Activated CD8-positive, alpha-beta memory T cell treated with anti-CD3 and anti-CD28 coated beads, Interleukin-2, amount 50 U/mL, for 24 hours (primary cell): ENCODE results near the gene TCP11L2.

Experiments
- DNase-seq: peaks from one replicate; pipeline ENCODE4 v3.0.0-alpha.2; 2020; ENCODE audit errors: extremely low read depth

The TCP11L2 gene

DNA sequence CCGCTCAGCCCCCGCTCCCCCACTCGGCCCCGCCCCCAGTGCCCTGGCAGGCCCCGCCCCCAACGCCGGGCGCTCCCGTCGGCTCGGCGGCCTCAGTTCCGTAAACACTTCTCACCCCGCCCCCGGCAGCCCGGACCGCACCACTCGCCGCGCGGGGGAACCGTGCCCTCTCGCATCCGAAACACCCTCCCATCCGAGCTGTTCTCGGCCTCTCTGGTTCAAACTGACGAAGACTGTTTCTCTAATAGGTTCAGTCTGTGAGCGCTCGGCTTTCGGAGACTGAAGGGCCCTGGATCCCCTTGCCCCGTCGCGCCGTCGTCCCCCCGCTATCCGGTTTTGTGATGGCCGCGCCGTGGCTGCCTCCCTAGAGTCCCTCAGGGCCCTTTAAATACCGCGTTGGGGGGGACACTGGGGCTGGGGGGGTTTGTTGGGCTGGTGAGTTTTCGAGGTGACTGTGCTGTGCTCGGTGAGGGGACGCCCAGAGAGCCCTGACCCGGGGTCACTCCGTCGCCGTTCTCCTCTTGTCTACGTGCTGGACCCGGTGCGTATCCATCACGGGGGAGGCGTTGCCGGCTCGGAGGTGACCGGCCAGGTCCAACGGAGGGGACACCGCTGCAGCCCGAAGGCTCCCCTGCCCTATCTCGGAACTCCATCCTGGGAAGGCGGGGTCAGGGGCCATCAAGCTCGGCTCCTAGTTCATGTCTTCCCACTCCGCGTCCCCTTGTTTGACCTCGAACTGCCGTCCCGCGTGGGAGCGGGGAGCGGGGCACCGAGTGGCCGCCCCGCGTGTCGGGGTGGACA is at the start of gene TCP11L2:
Gene TCP11L2 (plus strand): TSS at position 333 of the 801 bp plus-strand sequence. CDS start 8,343 bp downstream, outside the sequence.
- peak; percentile 62 for DNase-seq

DNA sequence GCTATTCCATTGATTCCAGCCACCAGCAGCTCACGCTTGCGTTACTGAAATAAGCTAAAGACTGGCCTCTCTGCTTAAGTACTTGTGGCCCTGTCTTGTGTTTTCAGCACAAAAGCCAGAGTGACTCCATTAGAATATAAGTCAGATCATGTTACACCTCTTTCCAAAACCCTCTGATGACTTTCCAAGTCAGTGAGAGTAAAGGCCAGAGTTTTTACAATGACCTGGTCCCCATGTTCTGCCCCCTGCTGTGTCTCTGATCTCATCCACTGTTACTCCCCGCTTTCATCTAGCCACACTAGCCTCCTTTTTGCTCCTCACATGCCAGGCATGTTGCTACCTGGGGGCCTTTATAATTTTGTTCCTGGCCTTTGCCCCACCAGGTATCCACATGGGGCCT is 47.8 kb upstream of the TCP11L2 start:
- no peak for DNase-seq

DNA sequence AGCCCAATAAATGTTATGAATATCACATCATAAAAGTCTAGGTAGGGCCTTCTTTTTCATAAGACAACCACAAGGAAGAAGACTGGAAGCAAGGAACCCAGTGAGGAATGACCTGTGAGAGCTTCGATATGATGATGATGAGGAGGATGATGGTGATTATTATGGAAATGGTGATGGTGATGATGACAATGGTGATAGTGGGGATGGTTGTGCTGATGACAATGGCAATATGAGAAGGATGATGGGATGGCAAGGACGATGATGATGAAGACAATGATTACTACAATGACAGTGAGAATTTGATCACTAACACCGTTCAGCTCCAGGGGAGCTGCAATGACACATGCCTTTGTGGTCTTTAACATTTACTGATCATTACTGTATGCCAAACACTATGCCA is 47.0 kb upstream of the TCP11L2 start:
- DNase-seq: no peak

DNA sequence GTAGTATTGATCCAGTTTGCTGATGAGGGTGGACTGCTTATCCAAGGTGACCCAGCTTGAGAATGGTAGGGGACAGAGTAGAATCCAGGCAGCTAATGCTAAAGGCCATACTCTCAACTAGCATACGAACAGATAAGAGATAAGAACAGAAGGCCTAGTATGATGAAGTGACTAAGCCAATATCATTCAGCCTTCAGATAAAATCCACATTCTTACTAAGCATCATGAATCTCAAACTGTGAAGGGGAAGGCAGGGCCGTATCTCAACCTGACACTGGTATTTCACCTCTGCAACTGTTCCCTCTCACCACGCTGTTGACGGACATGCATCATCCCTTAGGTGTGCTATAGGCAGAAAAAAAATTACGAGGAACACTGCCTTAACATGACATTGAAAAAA is 46.6 kb upstream of the TCP11L2 start:
- DNase-seq: no peak

DNA sequence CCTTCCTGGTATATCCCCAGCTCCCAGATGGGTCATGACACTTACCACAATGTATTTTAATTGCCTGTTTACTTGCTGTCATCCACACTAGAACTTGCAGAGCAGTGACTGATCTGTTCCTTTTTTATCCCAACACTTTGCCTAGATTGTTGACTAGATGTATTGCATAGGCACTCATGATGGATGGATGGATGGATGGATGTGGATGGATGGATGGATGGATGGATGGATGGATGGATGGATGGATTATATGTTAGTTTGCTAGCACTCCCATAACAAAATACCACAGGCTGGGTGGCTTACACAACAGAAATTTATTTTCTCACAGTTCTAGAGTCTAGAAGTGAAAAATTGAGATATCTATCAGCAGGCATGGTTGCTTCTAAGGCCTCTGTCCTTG is 46.0 kb upstream of the TCP11L2 start:
- DNase-seq: no peak

DNA sequence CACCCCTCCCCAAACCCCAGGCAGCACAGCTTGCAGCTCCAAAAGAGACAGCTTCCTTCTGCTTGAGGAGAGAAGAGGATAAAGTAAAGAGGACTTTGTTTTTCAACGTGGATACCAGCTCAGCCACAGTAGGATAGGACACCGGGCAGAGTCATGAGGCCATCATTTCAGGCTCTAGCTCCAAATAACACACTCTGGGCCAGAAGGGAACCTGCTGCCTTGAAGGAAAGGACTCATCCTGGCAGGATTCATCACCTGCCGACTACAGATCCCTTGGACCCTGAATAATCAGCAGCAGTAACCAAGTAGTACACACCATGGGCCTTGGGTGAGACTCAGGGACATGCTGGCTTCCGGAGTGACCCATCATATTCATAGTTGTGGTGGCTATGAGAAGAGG is 44.3 kb upstream of the TCP11L2 start:
- no peak for DNase-seq

DNA sequence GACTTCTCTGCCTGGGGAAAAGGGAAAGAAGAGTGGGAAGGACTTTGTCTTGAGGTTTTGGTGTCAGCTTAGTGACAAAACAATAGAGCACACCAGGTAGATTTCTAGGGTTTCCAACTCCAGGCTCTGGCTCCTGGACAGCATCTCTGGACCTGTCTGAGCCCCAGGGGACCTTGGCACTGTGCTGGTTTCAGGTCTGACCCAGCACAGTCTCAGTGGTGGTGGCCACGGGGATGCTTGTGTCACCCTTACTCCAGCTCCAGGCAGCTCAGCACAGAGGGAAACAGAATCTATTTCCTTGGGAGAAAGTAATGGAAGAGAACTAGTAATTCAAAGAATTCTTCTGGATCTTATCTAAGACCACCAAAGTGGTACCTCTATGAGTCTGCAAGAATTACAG is 43.6 kb upstream of the TCP11L2 start:
- DNase-seq: no peak

DNA sequence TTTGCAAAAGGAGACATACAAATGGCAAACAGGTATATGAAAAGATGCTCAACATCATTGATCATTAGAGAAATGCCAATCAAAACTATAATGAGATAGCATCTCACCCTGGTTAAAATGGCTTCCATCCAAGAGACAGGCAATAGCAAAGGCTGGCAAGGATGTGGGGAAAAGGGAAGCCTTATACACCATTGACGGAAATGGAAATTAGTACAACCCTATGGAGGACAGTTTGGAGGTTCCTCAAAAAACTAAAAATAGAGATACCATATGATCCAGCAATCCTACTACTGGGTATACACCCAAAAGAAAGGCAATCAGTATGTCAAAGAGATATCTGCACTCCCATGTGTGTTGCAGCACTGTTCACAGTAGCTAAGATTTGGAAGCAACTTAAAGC is 37.4 kb upstream of the TCP11L2 start:
- DNase-seq: no peak

DNA sequence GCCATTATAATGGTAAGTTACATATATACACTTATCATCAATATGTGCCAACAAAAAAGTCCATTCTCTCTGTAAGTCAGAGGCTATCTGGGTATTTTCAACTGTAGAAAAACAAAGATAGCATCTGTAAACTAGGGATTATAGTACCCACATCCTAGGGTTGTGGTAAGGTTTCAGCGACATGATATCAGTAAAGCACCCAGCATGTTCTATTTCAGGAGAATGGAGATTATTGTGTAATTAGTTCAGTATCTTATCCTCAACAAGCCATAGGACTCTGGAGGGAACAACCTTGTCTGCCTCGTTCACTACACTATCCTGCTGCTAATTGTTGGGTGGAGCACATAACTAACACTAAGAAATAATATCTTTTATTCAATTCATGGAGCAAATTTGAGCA is 35.0 kb upstream of the TCP11L2 start:
- DNase-seq: no peak

DNA sequence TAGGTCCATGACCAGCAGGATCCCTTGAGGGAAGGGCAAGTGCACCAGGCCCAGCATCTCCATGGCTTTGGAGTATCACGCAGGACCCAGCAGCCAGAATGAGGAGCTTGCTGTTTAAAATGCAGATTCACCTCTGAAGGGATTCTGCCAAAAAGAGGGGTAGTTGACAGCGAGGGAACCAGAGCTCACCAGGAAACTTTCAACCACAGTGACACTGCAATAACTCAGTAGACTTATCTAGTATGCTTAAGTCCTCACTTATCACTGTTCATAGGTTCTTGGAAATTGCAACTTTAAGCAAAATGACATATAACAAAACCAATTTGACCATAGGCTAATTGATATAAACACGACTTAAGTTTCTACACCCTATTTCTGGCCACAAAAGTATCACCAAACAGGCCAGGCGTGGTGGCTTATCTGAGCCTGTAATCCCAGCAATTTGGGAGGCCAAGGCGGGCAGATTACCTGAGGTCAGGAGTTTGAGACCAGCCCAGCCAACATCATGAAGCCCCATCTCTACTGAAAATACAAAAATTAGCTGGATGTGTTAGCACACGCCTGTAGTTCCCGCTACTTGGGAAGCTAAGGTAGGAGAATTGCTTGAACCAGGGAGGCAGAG is 33.3 kb upstream of the TCP11L2 start:
- DNase-seq: no peak

DNA sequence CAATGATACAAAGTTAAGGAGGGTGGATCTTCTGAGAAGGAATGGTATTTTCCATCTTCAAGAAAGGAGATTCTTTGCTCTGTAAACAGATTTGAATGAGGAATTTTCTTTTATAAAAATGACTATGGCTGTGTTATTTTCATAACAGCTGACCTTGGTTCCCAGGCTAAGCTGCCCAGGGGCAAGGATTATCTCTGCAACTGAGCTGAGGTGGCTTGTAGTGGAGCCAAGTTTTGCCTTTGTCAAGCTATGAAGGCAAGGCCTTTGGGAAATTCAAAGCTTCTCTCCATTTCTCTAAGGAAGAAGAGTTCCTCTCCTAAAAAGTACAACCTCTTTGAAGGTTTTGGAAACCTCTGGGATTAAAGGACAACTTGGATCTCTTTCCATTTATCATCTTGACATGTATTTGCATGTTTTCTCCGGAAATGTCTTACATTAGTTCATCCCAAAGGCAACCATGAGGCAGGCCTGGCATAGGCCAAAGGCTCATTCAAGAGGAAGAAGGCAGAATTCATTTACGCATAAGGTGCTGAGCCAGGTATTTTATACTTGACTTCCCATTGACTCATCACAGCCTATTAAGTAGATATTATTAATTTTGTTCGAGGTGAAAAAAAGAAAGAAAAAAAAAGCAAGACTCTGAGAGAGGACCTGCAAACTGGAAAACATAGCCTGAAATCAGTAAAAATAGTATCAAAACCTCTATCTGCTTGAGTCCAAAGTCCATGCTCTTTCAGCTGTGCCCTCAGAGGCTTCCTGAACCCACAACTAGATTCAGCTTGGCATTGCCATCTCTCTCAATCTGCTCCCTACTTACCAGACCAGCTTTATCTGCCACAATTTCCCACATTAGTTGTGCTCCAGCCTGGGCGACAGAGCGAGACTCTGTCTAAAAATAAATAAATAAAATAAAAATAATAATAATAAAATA is 30.7 kb upstream of the TCP11L2 start:
- no peak for DNase-seq

DNA sequence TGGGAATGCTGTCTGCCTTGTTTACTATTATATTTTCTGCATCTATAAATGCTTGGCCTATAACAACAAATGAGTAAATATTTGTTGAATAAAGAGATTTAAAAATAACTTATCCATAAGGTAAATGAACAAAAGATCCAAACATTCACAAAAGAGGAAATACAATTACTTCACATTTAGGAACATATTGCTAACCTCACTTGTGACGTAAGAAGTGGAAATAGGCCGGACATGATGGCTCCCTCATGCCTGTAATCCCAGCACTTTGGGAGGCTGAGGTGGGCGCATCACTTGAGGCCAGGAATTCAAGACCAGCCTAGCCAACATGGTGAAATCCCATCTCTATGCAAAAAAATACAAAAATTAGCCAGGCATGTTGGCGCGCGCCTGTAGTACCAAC is 29.0 kb upstream of the TCP11L2 start:
- DNase-seq: no peak

DNA sequence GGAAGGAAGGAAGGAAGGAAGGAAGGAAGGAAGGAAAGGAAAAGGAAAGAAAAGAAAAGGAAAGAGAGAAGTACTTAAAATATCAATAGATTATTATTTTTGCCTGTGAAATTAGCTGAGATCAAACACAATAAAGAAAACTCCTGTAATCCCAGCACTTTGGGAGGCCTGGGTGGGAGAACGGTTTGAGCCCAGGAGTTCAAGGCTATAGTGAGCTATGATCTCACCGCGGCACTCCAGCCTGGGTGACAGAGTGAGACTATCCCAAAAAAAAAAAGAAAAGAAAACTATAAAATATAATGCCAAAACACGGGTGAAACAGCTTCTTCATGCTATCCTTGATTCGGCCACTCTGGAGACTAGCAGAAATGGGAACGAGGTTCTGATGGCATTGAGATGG is 28.5 kb upstream of the TCP11L2 start:
- DNase-seq: no peak

DNA sequence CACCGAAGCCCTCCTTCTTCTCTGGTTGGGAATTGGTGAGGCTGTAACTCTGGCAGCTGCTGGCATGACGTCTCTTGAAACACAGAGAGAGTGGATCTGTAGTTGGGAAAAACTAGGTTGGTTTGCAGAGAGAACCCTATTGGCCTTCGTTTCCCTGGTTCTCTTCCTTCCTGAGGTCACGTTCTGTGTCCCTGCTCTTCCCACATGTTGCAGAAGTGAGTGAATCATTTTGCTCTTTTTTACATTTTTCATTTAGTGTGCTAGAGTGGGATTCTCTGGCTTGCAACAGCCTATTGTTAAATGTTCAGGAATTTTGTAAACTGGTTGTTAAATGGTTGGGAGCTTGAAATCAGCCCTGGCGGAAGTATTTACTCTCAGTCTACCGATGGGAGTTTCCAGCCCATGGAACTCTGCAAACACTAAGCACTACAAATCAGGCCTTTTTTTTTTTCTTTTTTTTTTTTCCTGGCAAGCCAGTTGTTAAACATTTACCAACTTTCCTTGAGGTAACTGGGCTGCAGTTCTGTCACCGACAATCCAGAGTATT is 27.9 kb upstream of the TCP11L2 start:
- DNase-seq: no peak

DNA sequence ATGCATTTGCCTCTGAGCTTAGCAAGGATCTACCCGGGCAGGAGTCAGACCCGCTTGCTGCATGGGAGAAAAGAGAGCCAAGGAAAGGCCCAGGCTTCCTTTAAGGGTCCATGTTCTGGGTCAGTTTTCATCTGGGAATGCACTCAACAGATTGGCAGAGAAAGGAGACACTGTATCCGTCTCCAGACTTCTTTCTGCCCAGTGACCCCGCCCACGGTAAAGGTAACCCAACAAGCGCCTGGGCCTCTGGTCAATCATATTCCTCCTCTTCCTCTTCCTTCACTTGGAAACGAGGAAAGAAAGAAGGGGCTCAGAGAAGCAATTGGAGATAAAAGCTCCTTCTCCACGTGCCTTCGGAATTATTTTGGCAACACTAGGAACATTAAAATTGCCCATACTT is 27.1 kb upstream of the TCP11L2 start:
- DNase-seq: no peak

DNA sequence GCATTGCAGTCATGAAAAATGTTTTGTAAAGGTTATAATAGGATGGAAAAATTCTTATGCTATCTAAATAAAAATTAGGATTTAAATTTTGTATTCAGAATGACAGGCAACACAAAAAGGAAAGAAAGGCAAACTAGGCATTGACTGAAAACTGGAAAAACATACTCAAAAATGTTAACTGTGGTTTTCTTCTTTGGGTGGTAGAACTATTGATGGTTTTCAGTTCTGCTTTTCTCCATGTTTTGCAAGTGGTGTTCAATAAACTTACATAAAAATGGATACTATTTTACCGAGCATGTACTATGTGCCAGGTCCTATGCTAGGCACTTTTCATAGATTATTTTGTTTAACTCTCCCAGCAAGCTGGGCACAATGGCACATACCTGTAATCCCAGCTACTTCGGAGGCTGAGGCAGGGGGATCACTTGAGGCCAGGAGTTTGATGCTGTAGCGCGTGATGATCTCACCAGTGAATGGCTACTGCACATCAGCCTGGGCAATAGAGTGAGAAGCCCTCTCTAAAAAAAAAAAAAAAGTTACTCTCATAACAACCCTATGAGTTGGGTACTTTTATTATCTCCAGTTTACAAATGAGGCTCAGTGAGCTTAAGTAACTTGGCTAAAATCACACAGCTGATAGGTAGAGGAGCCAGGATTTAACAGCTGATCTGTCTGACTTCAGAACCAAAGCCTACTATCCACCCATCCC is 26.3 kb upstream of the TCP11L2 start:
- DNase-seq: no peak

DNA sequence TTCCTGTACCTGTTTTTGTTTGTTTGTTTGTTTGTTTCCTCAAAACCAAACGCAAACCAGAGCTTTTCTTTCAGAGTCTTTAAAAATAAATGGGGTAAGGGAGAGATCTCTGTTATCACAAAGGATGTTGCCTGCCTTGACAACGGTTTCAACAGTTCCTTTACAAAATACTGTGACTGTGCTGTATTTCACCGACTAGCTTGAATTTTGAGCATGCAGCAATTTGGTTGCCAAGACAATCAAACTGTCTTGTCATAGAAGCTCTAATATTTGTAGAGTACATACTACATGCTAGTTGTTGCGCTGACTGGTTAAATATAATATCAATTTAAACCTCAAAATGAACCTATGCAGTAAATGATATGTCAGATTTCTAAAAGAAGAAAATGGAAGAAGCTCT is 22.4 kb upstream of the TCP11L2 start:
- DNase-seq: no peak

DNA sequence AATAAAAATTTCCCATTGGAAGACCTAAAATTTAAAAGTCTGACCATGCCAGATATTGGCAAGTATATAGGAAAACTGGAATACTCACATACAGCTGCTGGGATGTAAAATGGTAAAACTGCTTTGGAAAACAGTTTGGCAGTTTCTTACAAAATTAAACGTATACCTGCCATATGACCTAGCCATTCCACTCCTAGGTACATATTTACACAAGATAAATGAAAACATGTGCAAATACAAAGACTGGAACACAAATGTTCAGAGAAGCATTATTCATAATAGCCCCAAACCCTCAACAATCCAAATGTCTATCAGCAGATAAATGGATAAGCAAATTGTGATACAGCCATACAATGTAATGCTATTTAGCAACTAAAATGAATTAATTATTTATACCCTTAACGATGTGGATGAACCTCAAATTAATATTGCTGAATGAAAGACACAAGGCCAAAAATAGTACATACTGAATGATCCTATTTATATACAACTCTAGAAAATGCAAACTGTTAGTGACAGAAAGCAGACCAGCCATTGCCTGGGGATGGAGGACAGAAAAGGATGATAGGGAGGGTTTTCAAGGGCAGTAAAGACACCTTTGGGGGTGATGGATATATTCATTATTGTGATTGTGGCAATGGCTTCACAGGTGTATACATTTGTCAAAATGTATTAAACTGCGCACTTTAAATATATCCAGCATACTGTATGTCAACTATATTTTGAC is 21.3 kb upstream of the TCP11L2 start:
- no peak for DNase-seq

DNA sequence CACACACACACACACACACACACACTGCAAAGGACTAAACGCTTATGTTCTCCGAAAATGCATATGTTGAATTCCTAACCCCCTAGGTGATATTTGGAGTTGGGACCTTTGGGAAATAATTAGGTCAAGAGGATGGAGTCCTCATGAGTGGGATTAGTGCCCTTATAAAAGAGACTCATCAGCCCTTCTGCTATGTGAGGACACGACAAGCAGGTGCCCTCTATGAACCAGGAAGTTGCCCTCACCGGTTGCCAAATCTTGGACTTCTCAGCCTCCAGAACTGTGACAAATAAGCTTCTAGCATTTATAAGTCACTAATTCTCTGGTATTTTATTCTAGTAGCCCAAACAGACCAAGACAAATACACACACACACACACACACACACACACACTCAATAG is 20.7 kb upstream of the TCP11L2 start:
- DNase-seq: no peak

DNA sequence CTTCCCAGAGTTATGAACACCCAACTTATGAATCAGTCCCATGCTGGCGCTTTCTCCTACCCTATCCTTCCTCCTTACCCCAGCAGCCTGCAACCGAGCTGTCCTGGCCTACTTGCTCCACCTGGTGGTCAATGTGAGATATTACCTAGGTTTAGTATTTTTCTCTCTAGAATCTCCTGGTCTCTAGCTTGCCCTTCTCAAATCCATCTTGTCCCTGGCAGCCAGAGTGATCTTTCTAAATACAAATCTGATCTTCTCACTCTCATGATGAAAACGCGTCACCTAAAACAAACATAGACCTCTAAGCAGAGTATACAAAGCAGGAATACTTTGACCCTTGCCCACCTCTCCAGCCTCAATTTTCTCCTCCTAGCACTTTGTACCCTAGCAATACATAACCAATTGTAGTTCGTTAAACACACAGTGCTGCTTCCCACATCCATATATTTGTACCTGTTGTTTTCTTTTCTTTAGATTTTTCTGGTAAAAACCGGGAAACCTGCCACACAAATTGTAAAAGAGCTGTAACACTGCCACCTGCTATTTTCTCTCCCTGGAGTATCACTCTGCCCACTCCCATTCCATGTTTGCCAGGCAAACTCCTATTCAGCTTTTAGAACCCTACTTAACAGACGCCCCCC is 20.0 kb upstream of the TCP11L2 start:
- no peak for DNase-seq
